HepG2 (cell line): Measurements from ENCODE around the gene KRT12. TPM values are rescaled to one million over a fixed set of nuclear protein-coding genes. Genes with fewer than 3 reads are reported as not detected.

Experiments used
- CREB1 ChIP-seq, 2 experiments: fragments of 450-650 bp in 1 of 2; IDR thresholded peaks; 2 replicates each; pipeline ENCODE4 v1.6.1; 2016 to 2017; ENCODE audit warnings: control low read depth in 1 of 2, mild to moderate bottlenecking in 1 of 2, missing compliant biosample characterization in 1 of 2, missing genetic modification characterization in 1 of 2
- EED ChIP-seq: sonication (generic); formaldehyde crosslinking; IDR thresholded peaks from 2 replicates; pipeline ENCODE4 v1.5.0; 2020; ENCODE audit warnings: mild to moderate bottlenecking, missing genetic modification reagents
- GPN1 ChIP-seq: sonication (generic); formaldehyde crosslinking; IDR thresholded peaks from 2 replicates; pipeline ENCODE4 v1.5.1; 2020; ENCODE audit warnings: missing genetic modification reagents, borderline replicate concordance
- KAT8 ChIP-seq: IDR thresholded peaks from 2 replicates; pipeline ENCODE4 v1.6.1; 2016; ENCODE audit warnings: missing genetic modification reagents, missing compliant biosample characterization
- KDM3A ChIP-seq: IDR thresholded peaks from 2 replicates; pipeline ENCODE4 v1.6.1; 2018; ENCODE audit warnings: low read depth, missing compliant biosample characterization
- KDM5A ChIP-seq: fragments of 200-600 bp; sonication (generic); IDR thresholded peaks from 2 replicates; pipeline ENCODE4 v1.7.0; 2018; ENCODE audit warnings: antibody characterized with exemption, mild to moderate bottlenecking, low read length, borderline replicate concordance
- MXD4 ChIP-seq: IDR thresholded peaks from 2 replicates; pipeline ENCODE4 v1.6.1; 2016; ENCODE audit warnings: mild to moderate bottlenecking, missing biosample characterization, missing genetic modification reagents
- NFIC ChIP-seq: IDR thresholded peaks from 2 replicates; pipeline ENCODE4 v1.6.1; 2012; ENCODE audit warnings: mild to moderate bottlenecking, low read length, inconsistent platforms
- RXRA ChIP-seq: sonication (generic); formaldehyde crosslinking; IDR thresholded peaks from 2 replicates; pipeline ENCODE4 v1.5.1; 2020; ENCODE audit warnings: missing genetic modification reagents
- SIN3B ChIP-seq: fragments of 150-350 bp; IDR thresholded peaks from 2 replicates; pipeline ENCODE4 v1.6.1; 2014; ENCODE audit warnings: low read length
- XRCC5 ChIP-seq: fragments of 200-400 bp; formaldehyde crosslinking; optimal IDR thresholded peaks from 2 replicates; pipeline ENCODE3; 2017; ENCODE audit warnings: mild to moderate bottlenecking, low read length
- YEATS2 ChIP-seq: sonication (generic); formaldehyde crosslinking; IDR thresholded peaks from 2 replicates; pipeline ENCODE4 v1.4.0; 2020; ENCODE audit warnings: missing genetic modification reagents, borderline replicate concordance
- ZNF260 ChIP-seq: sonication (generic); formaldehyde crosslinking; IDR thresholded peaks from 2 replicates; pipeline ENCODE4 v1.4.0; 2020; ENCODE audit warnings: missing genetic modification reagents, low read depth, mild to moderate bottlenecking, borderline replicate concordance
- ZNF296 ChIP-seq: sonication (generic); formaldehyde crosslinking; conservative IDR thresholded peaks from 2 replicates; pipeline ENCODE4 v1.5.0; 2020; ENCODE audit warnings: mild to moderate bottlenecking, missing genetic modification reagents
- ZNF33B ChIP-seq: sonication (generic); formaldehyde crosslinking; IDR thresholded peaks from 2 replicates; pipeline ENCODE4 v1.5.1; 2020; ENCODE audit warnings: mild to moderate bottlenecking, missing genetic modification reagents
- ZNF451 ChIP-seq: sonication (generic); formaldehyde crosslinking; IDR thresholded peaks from 2 replicates; pipeline ENCODE4 v1.5.0; 2020; ENCODE audit warnings: mild to moderate bottlenecking, missing genetic modification reagents
- ZNF703 ChIP-seq: sonication (generic); formaldehyde crosslinking; IDR thresholded peaks from 2 replicates; pipeline ENCODE4 v1.5.1; 2020; ENCODE audit warnings: missing genetic modification reagents, mild to moderate bottlenecking, moderate library complexity, borderline replicate concordance
- polyA plus RNA-seq, 8 experiments: library from polyadenylated mRNA; depleted of rRNA in 3 of 8; stranded (reverse) in 7 of 8; unstranded in 1 of 8; fragments of >200 nt; fragmentation: Illumina TruSeq in 4 of 8; extraction: Trizol in 4 of 8; gene quantifications; 2 replicates each; pipeline versions ENCODE4 v1.2.1 to v1.2.3, GENCODE V29; 2011 to 2016; ENCODE audit warnings: low read depth in 4 of 8, missing spikeins in 1 of 8, mixed read lengths in 1 of 8; ENCODE audit not compliant: insufficient read depth in 1 of 8
- total RNA-seq, 5 experiments: library from RNA; depleted of rRNA; stranded (reverse); fragments of >200 nt; fragmentation: Illumina TruSeq; extraction: Trizol; gene quantifications; 2 replicates each; pipeline ENCODE4 v1.2.3, GENCODE V29; 2016; ENCODE audit warnings: low read depth in 1 of 5
- TF ChIP-seq, protein P1 (sequence below): sonication (generic); formaldehyde crosslinking; IDR thresholded peaks from 2 replicates; pipeline ENCODE4 v1.9.0; 2022; ENCODE audit warnings: missing genetic modification reagents, mild to moderate bottlenecking, borderline replicate concordance
- TF ChIP-seq, protein P2 (sequence below): sonication (generic); formaldehyde crosslinking; IDR thresholded peaks from 2 replicates; pipeline ENCODE4 v1.5.0; 2020; ENCODE audit warnings: missing genetic modification reagents, mild to moderate bottlenecking, borderline replicate concordance
- TF ChIP-seq, protein P3 (sequence below): sonication (generic); formaldehyde crosslinking; conservative IDR thresholded peaks from 2 replicates; pipeline ENCODE4 v1.4.0; 2020; ENCODE audit warnings: missing genetic modification reagents
- TF ChIP-seq, protein P4 (sequence below): IDR thresholded peaks from 2 replicates; pipeline ENCODE4 v1.4.0; 2020; ENCODE audit warnings: mild to moderate bottlenecking, missing genetic modification reagents
- TF ChIP-seq, protein P5 (sequence below): sonication (generic); formaldehyde crosslinking; IDR thresholded peaks from 2 replicates; pipeline ENCODE4 v1.4.0; 2020; ENCODE audit warnings: missing genetic modification reagents

KRT12 gene
- total and polyA plus RNA-seq, 2 of the 13 experiments (the other 11 are each of a cell fraction or from before 2014, with no cell fraction given), result 0.07 to 0.09 TPM

DNA sequence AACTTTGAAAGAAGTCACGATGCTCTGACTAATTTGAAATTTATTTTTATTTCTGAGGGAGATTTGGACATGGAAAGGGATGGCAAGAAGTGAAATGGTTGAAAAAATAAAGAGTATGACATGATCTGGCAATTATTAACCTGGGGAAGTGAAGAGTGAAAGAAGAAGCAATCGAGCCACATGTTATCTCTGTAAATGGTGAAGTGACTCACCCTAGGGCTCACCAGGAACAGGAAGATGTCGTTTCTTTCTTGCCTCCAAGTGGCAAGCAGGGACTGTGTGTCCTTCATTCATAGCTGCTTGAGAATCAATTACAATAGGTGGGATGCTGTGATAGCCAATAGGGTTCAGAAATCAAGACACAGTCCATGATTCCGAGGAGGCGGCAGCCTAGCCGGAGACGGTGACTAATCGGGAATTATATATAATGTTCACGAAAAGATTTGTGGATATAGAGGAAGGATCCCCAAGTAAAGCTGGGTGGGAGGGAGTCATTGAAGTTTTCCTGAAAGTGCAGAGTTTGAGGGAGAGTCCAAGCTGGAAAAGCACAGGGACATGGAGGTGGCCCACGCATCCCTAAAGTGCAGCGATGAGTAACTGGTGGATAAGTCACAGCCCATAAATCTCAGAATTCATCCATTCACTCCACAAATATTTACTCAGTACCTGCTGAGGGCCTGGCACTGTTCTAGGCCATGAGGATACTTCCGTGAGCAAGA is 36.3 kb upstream of the KRT12 start (continued):
- TF ChIP-seq, protein P1, sequence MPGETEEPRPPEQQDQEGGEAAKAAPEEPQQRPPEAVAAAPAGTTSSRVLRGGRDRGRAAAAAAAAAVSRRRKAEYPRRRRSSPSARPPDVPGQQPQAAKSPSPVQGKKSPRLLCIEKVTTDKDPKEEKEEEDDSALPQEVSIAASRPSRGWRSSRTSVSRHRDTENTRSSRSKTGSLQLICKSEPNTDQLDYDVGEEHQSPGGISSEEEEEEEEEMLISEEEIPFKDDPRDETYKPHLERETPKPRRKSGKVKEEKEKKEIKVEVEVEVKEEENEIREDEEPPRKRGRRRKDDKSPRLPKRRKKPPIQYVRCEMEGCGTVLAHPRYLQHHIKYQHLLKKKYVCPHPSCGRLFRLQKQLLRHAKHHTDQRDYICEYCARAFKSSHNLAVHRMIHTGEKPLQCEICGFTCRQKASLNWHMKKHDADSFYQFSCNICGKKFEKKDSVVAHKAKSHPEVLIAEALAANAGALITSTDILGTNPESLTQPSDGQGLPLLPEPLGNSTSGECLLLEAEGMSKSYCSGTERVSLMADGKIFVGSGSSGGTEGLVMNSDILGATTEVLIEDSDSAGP (CRISPR knock-in tag), result no peak
- TF ChIP-seq, protein P2, sequence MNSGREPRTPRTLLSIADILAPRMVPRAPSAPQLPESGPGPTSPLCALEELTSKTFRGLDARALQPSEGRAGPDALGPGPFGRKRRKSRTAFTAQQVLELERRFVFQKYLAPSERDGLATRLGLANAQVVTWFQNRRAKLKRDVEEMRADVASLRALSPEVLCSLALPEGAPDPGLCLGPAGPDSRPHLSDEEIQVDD, result no peak
- TF ChIP-seq XRCC5 (peak; percentile 45), ZNF260 (CRISPR knock-in tag) (no peak), YEATS2 (CRISPR knock-in tag) (no peak), SIN3B (no peak), ZNF33B (CRISPR knock-in tag) (no peak), EED (no peak), GPN1 (CRISPR knock-in tag) (no peak), RXRA (CRISPR knock-in tag) (peak; percentile 40; the same call in 1 of the 2 replicates), ZNF703 (CRISPR knock-in tag) (no peak), KAT8 (CRISPR knock-in tag) (peak; percentile 60; the same call in 1 of the 2 replicates), MXD4 (CRISPR knock-in tag) (no peak), ZNF296 (no peak), KDM5A (no peak), NFIC (0 out of 2 replicates have a peak, but pooled peaks have one; percentile 27), KDM3A (CRISPR knock-in tag) (no peak), ZNF451 (no peak), CREB1 (IDR thresholded peaks at IDR 0.05) (no peak), CREB1 (CRISPR knock-in tag; IDR thresholded peaks at IDR 0.05) (no peak)
- TF ChIP-seq, protein P3, sequence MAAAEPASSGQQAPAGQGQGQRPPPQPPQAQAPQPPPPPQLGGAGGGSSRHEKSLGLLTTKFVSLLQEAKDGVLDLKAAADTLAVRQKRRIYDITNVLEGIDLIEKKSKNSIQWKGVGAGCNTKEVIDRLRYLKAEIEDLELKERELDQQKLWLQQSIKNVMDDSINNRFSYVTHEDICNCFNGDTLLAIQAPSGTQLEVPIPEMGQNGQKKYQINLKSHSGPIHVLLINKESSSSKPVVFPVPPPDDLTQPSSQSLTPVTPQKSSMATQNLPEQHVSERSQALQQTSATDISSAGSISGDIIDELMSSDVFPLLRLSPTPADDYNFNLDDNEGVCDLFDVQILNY, result no peak
- TF ChIP-seq, protein P4, sequence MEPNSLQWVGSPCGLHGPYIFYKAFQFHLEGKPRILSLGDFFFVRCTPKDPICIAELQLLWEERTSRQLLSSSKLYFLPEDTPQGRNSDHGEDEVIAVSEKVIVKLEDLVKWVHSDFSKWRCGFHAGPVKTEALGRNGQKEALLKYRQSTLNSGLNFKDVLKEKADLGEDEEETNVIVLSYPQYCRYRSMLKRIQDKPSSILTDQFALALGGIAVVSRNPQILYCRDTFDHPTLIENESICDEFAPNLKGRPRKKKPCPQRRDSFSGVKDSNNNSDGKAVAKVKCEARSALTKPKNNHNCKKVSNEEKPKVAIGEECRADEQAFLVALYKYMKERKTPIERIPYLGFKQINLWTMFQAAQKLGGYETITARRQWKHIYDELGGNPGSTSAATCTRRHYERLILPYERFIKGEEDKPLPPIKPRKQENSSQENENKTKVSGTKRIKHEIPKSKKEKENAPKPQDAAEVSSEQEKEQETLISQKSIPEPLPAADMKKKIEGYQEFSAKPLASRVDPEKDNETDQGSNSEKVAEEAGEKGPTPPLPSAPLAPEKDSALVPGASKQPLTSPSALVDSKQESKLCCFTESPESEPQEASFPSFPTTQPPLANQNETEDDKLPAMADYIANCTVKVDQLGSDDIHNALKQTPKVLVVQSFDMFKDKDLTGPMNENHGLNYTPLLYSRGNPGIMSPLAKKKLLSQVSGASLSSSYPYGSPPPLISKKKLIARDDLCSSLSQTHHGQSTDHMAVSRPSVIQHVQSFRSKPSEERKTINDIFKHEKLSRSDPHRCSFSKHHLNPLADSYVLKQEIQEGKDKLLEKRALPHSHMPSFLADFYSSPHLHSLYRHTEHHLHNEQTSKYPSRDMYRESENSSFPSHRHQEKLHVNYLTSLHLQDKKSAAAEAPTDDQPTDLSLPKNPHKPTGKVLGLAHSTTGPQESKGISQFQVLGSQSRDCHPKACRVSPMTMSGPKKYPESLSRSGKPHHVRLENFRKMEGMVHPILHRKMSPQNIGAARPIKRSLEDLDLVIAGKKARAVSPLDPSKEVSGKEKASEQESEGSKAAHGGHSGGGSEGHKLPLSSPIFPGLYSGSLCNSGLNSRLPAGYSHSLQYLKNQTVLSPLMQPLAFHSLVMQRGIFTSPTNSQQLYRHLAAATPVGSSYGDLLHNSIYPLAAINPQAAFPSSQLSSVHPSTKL (CRISPR knock-in tag), result peak; percentile 58
- TF ChIP-seq, protein P5, sequence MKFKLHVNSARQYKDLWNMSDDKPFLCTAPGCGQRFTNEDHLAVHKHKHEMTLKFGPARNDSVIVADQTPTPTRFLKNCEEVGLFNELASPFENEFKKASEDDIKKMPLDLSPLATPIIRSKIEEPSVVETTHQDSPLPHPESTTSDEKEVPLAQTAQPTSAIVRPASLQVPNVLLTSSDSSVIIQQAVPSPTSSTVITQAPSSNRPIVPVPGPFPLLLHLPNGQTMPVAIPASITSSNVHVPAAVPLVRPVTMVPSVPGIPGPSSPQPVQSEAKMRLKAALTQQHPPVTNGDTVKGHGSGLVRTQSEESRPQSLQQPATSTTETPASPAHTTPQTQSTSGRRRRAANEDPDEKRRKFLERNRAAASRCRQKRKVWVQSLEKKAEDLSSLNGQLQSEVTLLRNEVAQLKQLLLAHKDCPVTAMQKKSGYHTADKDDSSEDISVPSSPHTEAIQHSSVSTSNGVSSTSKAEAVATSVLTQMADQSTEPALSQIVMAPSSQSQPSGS, result no peak
